ENCODE data around the gene LY6G6F.

The LY6G6F gene

GRCh38 chr6:31729515-31729978 is 22.9 kb downstream of the LY6G6F start:
- peaks cover 100% of the 10 kb centered on the region for H3K36me3 Mint-ChIP-seq (ENCODE audit: low read depth)
- H3K4me3 Mint-ChIP-seq: peak overlapping the region; percentile 99
- H3K27me3 Mint-ChIP-seq: peaks cover 3% of the 10 kb centered on the region
- H3K9me3 Mint-ChIP-seq: no peaks in the 10 kb centered on the region
- peak overlapping the region; percentile 99 for H3K27ac Mint-ChIP-seq
- H3K4me1 Mint-ChIP-seq (ENCODE audit: low read depth): peaks cover 91% of the 10 kb centered on the region
- intact Hi-C loops (cut with micrococcal nuclease): loop anchor here (1.0 to 5.0 kb wide), 3 partner anchors 26 to 103 kb away; partner anchors contain the start of gene ABHD16A

- Mint-ChIP-seq H3K27ac (peak overlapping the region; percentile 99), H3K4me3 (peak overlapping the region; percentile 99), H3K27me3 (peaks cover under 1% of the 10 kb centered on the region), H3K4me1 (ENCODE audit: low read depth) (peaks cover 88% of the 10 kb centered on the region), H3K36me3 (ENCODE audit: low read depth) (peaks cover 100% of the 10 kb centered on the region), H3K9me3 (no peaks in the 10 kb centered on the region)
- intact Hi-C loops (cut with micrococcal nuclease): loop anchor here (1.0 to 5.0 kb wide), 3 partner anchors 27 to 102 kb away; partner anchors contain the start of gene ABHD16A
These were observed 23.4 kb downstream of the LY6G6F start for GRCh38 chr6:31729979-31730630.

- peak overlapping the region; percentile 99 for H3K4me3 Mint-ChIP-seq
- peaks cover 100% of the 10 kb centered on the region for H3K36me3 Mint-ChIP-seq (ENCODE audit: low read depth)
- H3K27ac Mint-ChIP-seq: peak overlapping the region; percentile 99
- intact Hi-C loops (cut with micrococcal nuclease): no loop called here
- H3K9me3 Mint-ChIP-seq: no peaks in the 10 kb centered on the region
- H3K4me1 Mint-ChIP-seq (ENCODE audit: low read depth): peaks cover 82% of the 10 kb centered on the region
- H3K27me3 Mint-ChIP-seq: no peaks in the 10 kb centered on the region
These were observed 24.0 kb downstream of the LY6G6F start for GRCh38 chr6:31730631-31731086.

- no peak overlapping the region for H3K4me3 Mint-ChIP-seq
- intact Hi-C loops (cut with micrococcal nuclease): no loop called here
- peak overlapping the region; percentile 99 for H3K27ac Mint-ChIP-seq
- H3K27me3 Mint-ChIP-seq: no peaks in the 10 kb centered on the region
- no peaks in the 10 kb centered on the region for H3K9me3 Mint-ChIP-seq
- peaks cover 98% of the 10 kb centered on the region for H3K36me3 Mint-ChIP-seq (ENCODE audit: low read depth)
- H3K4me1 Mint-ChIP-seq (ENCODE audit: low read depth): peaks cover 75% of the 10 kb centered on the region
These were observed 25.4 kb downstream of the LY6G6F start for GRCh38 chr6:31732029-31732428.

GRCh38 chr6:31733734-31734133 is 27.1 kb downstream of the LY6G6F start:
- H3K27me3 Mint-ChIP-seq: no peaks in the 10 kb centered on the region
- peaks cover 75% of the 10 kb centered on the region for H3K4me1 Mint-ChIP-seq (ENCODE audit: low read depth)
- peaks cover 80% of the 10 kb centered on the region for H3K36me3 Mint-ChIP-seq (ENCODE audit: low read depth)
- H3K4me3 Mint-ChIP-seq: peak overlapping the region; percentile 100
- intact Hi-C loops (cut with micrococcal nuclease): no loop called here
- H3K27ac Mint-ChIP-seq: peak overlapping the region; percentile 91
- H3K9me3 Mint-ChIP-seq: no peaks in the 10 kb centered on the region

- no peaks in the 10 kb centered on the region for H3K27me3 Mint-ChIP-seq
- H3K4me3 Mint-ChIP-seq: peak overlapping the region; percentile 100
- H3K27ac Mint-ChIP-seq: peak overlapping the region; percentile 91
- H3K9me3 Mint-ChIP-seq: no peaks in the 10 kb centered on the region
- intact Hi-C loops (cut with micrococcal nuclease): no loop called here
- H3K36me3 Mint-ChIP-seq (ENCODE audit: low read depth): peaks cover 74% of the 10 kb centered on the region
- H3K4me1 Mint-ChIP-seq (ENCODE audit: low read depth): peaks cover 75% of the 10 kb centered on the region
These were observed 27.7 kb downstream of the LY6G6F start for GRCh38 chr6:31734247-31734820.

- no peaks in the 10 kb centered on the region for H3K27me3 Mint-ChIP-seq
These were observed 28.2 kb downstream of the LY6G6F start for GRCh38 chr6:31734821-31735406.

GRCh38 chr6:31736021-31736767 is 29.5 kb downstream of the LY6G6F start, which contains the start of gene CLIC1:
TSS of gene CLIC1 (minus strand) at chr6:31736530. CDS start at chr6:31736300, 230 bp downstream.
- H3K27ac Mint-ChIP-seq: peak within 1 kb of the TSS; percentile 91
- intact Hi-C loops (cut with micrococcal nuclease): loop anchor here (5.0 kb wide), 1 partner anchor 69 kb away; the partner anchor contains the start of genes CSNK2B and LY6G5B
- H3K9me3 Mint-ChIP-seq: no peaks in the 10 kb centered on the region
- H3K36me3 Mint-ChIP-seq (ENCODE audit: low read depth): peaks cover 66% of the 10 kb centered on the region
- H3K4me3 Mint-ChIP-seq: peak within 1 kb of the TSS; percentile 100
- H3K4me1 Mint-ChIP-seq (ENCODE audit: low read depth): peaks cover 80% of the 10 kb centered on the region
- H3K27me3 Mint-ChIP-seq: no peaks in the 10 kb centered on the region

More at GRCh38 chr6:31734821-31735406, 28.2 kb downstream of the LY6G6F start:
- Mint-ChIP-seq H3K4me3 (peak overlapping the region; percentile 100), H3K9me3 (no peaks in the 10 kb centered on the region), H3K4me1 (ENCODE audit: low read depth) (peaks cover 78% of the 10 kb centered on the region), H3K36me3 (ENCODE audit: low read depth) (peaks cover 72% of the 10 kb centered on the region), H3K27ac (peak overlapping the region; percentile 91)
- intact Hi-C loops (cut with micrococcal nuclease): loop anchor here (5.0 kb wide), 1 partner anchor 68 kb away; the partner anchor contains the start of genes CSNK2B and LY6G5B

- no peaks in the 10 kb centered on the region for H3K9me3 Mint-ChIP-seq
- H3K36me3 Mint-ChIP-seq (ENCODE audit: low read depth): peaks cover 65% of the 10 kb centered on the region
- intact Hi-C loops (cut with micrococcal nuclease): loop anchor here (5.0 kb wide), 1 partner anchor 70 kb away; the partner anchor contains the start of genes CSNK2B and LY6G5B
- H3K4me1 Mint-ChIP-seq (ENCODE audit: low read depth): peaks cover 80% of the 10 kb centered on the region
- H3K27ac Mint-ChIP-seq: peak overlapping the region; percentile 91
- peak overlapping the region; percentile 100 for H3K4me3 Mint-ChIP-seq
- H3K27me3 Mint-ChIP-seq: no peaks in the 10 kb centered on the region
These were observed 30.2 kb downstream of the LY6G6F start for GRCh38 chr6:31736768-31737314.

- Mint-ChIP-seq H3K4me1 (ENCODE audit: low read depth) (peaks cover 75% of the 10 kb centered on the region), H3K36me3 (ENCODE audit: low read depth) (peaks cover 61% of the 10 kb centered on the region), H3K4me3 (peak overlapping the region; percentile 100), H3K27me3 (no peaks in the 10 kb centered on the region), H3K9me3 (no peaks in the 10 kb centered on the region), H3K27ac (peak overlapping the region; percentile 91)
- intact Hi-C loops (cut with micrococcal nuclease): loop anchor here (5.0 kb wide), 1 partner anchor 70 kb away; the partner anchor contains the start of genes CSNK2B and LY6G5B
These were observed 30.8 kb downstream of the LY6G6F start for GRCh38 chr6:31737315-31737990.

GRCh38 chr6:31737991-31738979 is 31.6 kb downstream of the LY6G6F start:
- intact Hi-C loops (cut with micrococcal nuclease): loop anchor here (2.0 to 5.0 kb wide), 2 partner anchors 31 to 71 kb away; partner anchors contain the start of genes CSNK2B and LY6G5B
- Mint-ChIP-seq H3K9me3 (no peaks in the 10 kb centered on the region), H3K4me3 (peak overlapping the region; percentile 100), H3K36me3 (ENCODE audit: low read depth) (peaks cover 57% of the 10 kb centered on the region), H3K27ac (peak overlapping the region; percentile 91), H3K27me3 (no peaks in the 10 kb centered on the region), H3K4me1 (ENCODE audit: low read depth) (peaks cover 70% of the 10 kb centered on the region)

All from dendritic cell treated with granulocyte-macrophage colony-stimulating factor and Interleukin-4, amounts not matched to agents 40 ng/mL and 50 ng/mL, for 4 days (primary cell).